HepG2 (cell line): Measurements from ENCODE around the gene ETV5. TPM values are rescaled to one million over a fixed set of nuclear protein-coding genes. Genes with fewer than 3 reads are reported as not detected.

Source experiments
- ATAC-seq: fragments of 200-7000 bp; cut with Tn5 transposase; 3 replicates; pipeline ENCODE4 v1.9.1; 2020; ENCODE audit warnings: mild to moderate bottlenecking, moderate library complexity
- BruUV-seq: library from RNA; stranded (reverse); fragments of 400-500 nt; replicated peaks from 2 replicates; lab custom pipeline; 2021; lab: Mats Ljungman, UMichigan
- CTCF ChIA-PET: fragments of 300-600 bp; formaldehyde crosslinking; extraction: SDS; loops from one replicate; lab custom pipeline; 2021; ENCODE audit warnings: low total read pairs, inconsistent platforms, low intra/inter-chr PET ratio; lab: Yijun Ruan, JAX
- POLR2A ChIA-PET: fragments of 350-600 bp; sonication (Branson Sonifier 250); formaldehyde crosslinking; loops from one replicate; lab custom pipeline; 2020; ENCODE audit warnings: antibody characterized with exemption, inconsistent platforms; lab: Yijun Ruan, JAX
- DNase-seq: peaks from one replicate; pipeline ENCODE4 v3.0.0-alpha.2; 2015; ENCODE audit warnings: low spot score
- FAIRE-seq: peaks from 3 replicates; lab custom pipeline; 2011; peaks lifted over from hg19 to GRCh38; lab: Jason Lieb, UNC
- H2AFZ ChIP-seq: one replicate; pipeline ENCODE4 v1.6.1; 2011; ENCODE audit warnings: low read length, inconsistent platforms
- H3K27ac ChIP-seq: fragments of 300-600 bp; 3 replicates; pipeline ENCODE4 v1.8.0; 2011; ENCODE audit warnings: mixed run types, mild to moderate bottlenecking, mixed read lengths, low read length, inconsistent platforms; ENCODE audit not compliant: insufficient read depth; ENCODE audit errors: extremely low read length
- H3K27me3 ChIP-seq, 2 experiments: fragments of 200-600 bp in 1 of 2; 2 replicates in 1 of 2; 3 replicates in 1 of 2; pipeline versions ENCODE4 v1.6.0 to v1.8.0; 2011; ENCODE audit warnings: low read length in 2 of 2, mild to moderate bottlenecking in 2 of 2, moderate library complexity in 2 of 2, inconsistent platforms in 1 of 2; ENCODE audit not compliant: insufficient read depth in 2 of 2, control insufficient read depth in 1 of 2
- H3K36me3 ChIP-seq, 2 experiments: fragments of 200-600 bp in 1 of 2; replicated peaks in 1 of 2; 2 replicates in 1 of 2; 3 replicates in 1 of 2; pipeline versions ENCODE4 v1.5.1 to v1.8.0; 2011; ENCODE audit warnings: low read length in 2 of 2, inconsistent platforms in 1 of 2; ENCODE audit not compliant: insufficient read depth in 2 of 2, control insufficient read depth in 1 of 2
- H3K4me1 ChIP-seq: 2 replicates; pipeline ENCODE4 v1.5.1; 2012; ENCODE audit warnings: low read length, inconsistent platforms; ENCODE audit not compliant: insufficient read depth
- H3K4me2 ChIP-seq: 2 replicates; pipeline ENCODE4 v1.6.0; 2011; ENCODE audit warnings: low read depth, low read length, inconsistent platforms
- H3K4me3 ChIP-seq, 3 experiments: fragments of 200-600 bp in 1 of 3; sonication (generic), shearing (Covaris generic) in 1 of 3; replicated peaks in 1 of 3; 2 replicates each; pipeline ENCODE4 v1.5.1; 2011 to 2016; ENCODE audit warnings: low read length in 3 of 3, inconsistent platforms in 2 of 3, low read depth in 2 of 3, mild to moderate bottlenecking in 2 of 3, control low read depth in 1 of 3, mixed read lengths in 1 of 3; ENCODE audit not compliant: insufficient read depth in 1 of 3
- H3K79me2 ChIP-seq: one replicate; pipeline ENCODE4 v1.6.1; 2011; ENCODE audit warnings: low read length, inconsistent platforms; ENCODE audit not compliant: insufficient read depth
- H3K9ac ChIP-seq: 2 replicates; pipeline ENCODE4 v1.6.0; 2011; ENCODE audit warnings: mild to moderate bottlenecking, low read depth, low read length, inconsistent platforms; ENCODE audit not compliant: insufficient read depth
- H3K9me3 ChIP-seq: 2 replicates; pipeline ENCODE4 v1.5.1; 2012; ENCODE audit warnings: mild to moderate bottlenecking, low read length
- H4K20me1 ChIP-seq: 2 replicates; pipeline ENCODE4 v1.6.0; 2011; ENCODE audit warnings: inconsistent platforms, mild to moderate bottlenecking, low read length, moderate library complexity; ENCODE audit not compliant: insufficient read depth
- ELF4 ChIP-seq: sonication (generic); formaldehyde crosslinking; IDR thresholded peaks from 2 replicates; pipeline ENCODE4 v1.5.0; 2020; ENCODE audit warnings: missing genetic modification reagents, mild to moderate bottlenecking, moderate library complexity, borderline replicate concordance
- POLR2A ChIP-seq, 2 experiments: IDR thresholded peaks; 2 replicates each; pipeline ENCODE4 v1.6.1; 2011; ENCODE audit warnings: low read depth in 2 of 2, low read length in 2 of 2, mild to moderate bottlenecking in 1 of 2, moderate library complexity in 1 of 2; ENCODE audit not compliant: insufficient read depth in 1 of 2
- SUZ12 ChIP-seq: fragments of 150-350 bp; IDR thresholded peaks from 2 replicates; pipeline ENCODE4 v1.6.1; 2014; ENCODE audit warnings: low read depth, low read length
- TOE1 ChIP-seq: sonication (generic); formaldehyde crosslinking; IDR thresholded peaks from 2 replicates; pipeline ENCODE4 v1.4.0; 2020; ENCODE audit warnings: mild to moderate bottlenecking, missing genetic modification reagents
- XRCC5 ChIP-seq: fragments of 200-400 bp; formaldehyde crosslinking; optimal IDR thresholded peaks from 2 replicates; pipeline ENCODE3; 2017; ENCODE audit warnings: mild to moderate bottlenecking, low read length
- ZBTB7A ChIP-seq: sonication (generic); formaldehyde crosslinking; IDR thresholded peaks from 2 replicates; pipeline ENCODE4 v1.8.0; 2022; ENCODE audit warnings: mild to moderate bottlenecking, missing genetic modification reagents
- ZNF20 ChIP-seq: sonication (generic); formaldehyde crosslinking; IDR thresholded peaks from 2 replicates; pipeline ENCODE4 v1.4.0; 2020; ENCODE audit warnings: mild to moderate bottlenecking, moderate library complexity, missing genetic modification reagents
- ZNF367 ChIP-seq: sonication (generic); formaldehyde crosslinking; IDR thresholded peaks from 2 replicates; pipeline ENCODE4 v1.4.0; 2020; ENCODE audit warnings: missing genetic modification reagents, borderline replicate concordance
- ZNF687 ChIP-seq: sonication (generic); formaldehyde crosslinking; IDR thresholded peaks from 2 replicates; pipeline ENCODE4 v1.5.1; 2020; ENCODE audit warnings: mild to moderate bottlenecking, missing genetic modification reagents, moderate library complexity
- WGBS: methylation state at CpG from one replicate; pipeline ENCODE4 v1.1.6; 2017; ENCODE audit warnings: low lambda C conversion rate; 5-methylcytosine and 5-hydroxymethylcytosine counted together
- in situ Hi-C: cut with HindIII; loops from 2 replicates; pipeline ENCODE4 v1.10.0; 2017; ENCODE audit warnings: low pct_unique_long_range_greater_than_20kb; ENCODE audit not compliant: extremely low pct_ligation_motif_present
- intact Hi-C: fragments of 100-400 bp; cut with micrococcal nuclease; formaldehyde crosslinking; loops from one replicate; pipeline ENCODE4 v1.10.0; 2022; ENCODE audit not compliant: unreplicated experiment
- polyA plus RNA-seq, 8 experiments: library from polyadenylated mRNA; depleted of rRNA in 3 of 8; stranded (reverse) in 7 of 8; unstranded in 1 of 8; fragments of >200 nt; fragmentation: Illumina TruSeq in 4 of 8; extraction: Trizol in 4 of 8; gene quantifications; 2 replicates each; pipeline versions ENCODE4 v1.2.1 to v1.2.3, GENCODE V29; 2011 to 2016; ENCODE audit warnings: low read depth in 4 of 8, missing spikeins in 1 of 8, mixed read lengths in 1 of 8; ENCODE audit not compliant: insufficient read depth in 1 of 8
- total RNA-seq, 5 experiments: library from RNA; depleted of rRNA; stranded (reverse); fragments of >200 nt; fragmentation: Illumina TruSeq; extraction: Trizol; gene quantifications; 2 replicates each; pipeline ENCODE4 v1.2.3, GENCODE V29; 2016; ENCODE audit warnings: low read depth in 1 of 5

The ETV5 gene
- total and polyA plus RNA-seq, 2 of the 13 experiments (the other 11 are each of a cell fraction or from before 2014, with no cell fraction given), result 52.9 to 57.2 TPM

- peak; percentile 67 for TF ChIP-seq ZNF687
These were observed 1.3 kb upstream of the ETV5 start (continued) for GRCh38 chr3:186109897-186110803.

DNA sequence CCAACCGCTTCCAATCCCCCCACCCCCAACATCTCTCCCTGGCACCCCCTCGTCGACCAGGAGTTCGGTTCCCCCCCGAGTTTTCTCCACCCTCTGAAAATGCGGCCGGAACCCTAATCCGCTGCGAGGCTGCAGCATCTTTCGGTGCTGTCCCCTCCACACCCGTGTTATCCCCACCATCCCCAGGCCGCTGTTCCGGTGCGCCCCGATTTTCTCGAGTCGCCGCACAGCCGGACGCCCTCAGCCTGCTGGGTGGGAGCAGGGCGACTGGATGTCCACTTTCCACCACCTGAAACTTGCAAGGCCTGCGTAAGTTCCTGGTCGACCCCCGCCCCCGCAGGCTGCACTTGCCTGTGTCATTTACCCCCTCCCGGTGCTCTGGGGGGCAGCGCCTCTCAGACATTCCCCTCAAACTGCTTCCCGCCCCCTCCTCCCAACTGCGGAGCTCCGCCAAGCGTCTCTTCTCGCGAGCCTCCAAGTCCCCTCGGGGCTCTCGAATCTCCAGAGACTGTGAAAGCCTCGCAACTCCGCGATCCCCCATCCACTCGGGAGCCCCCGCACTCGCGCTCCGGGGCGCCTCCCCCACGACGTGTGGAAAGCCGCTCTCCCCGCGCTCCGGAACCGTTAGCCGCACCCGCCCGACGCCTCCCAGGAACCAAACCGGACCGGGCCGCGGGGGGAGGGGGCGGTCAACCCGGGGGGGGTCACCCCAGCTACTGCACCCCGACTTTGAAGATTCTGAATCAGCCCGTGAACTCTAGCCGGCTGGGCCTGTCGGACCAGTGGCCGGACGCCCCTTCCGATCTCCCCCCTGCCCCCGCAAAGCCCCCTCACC, 566 bp downstream of the ETV5 start:
- Histone ChIP-seq H3K4me3 (peak overlapping the region; percentile 84 to 97 (median 95)), H3K27me3 (no peaks in the 10 kb centered on the region; a peak in 1 of 5 replicates), H2AFZ (no peak overlapping the region), H3K4me2 (peak overlapping the region; percentile 84), H3K27ac (peak overlapping the region; percentile 95), H3K79me2 (peaks cover 48% of the 10 kb centered on the region), H4K20me1 (peaks cover 21% of the 10 kb centered on the region), H3K9me3 (no peaks in the 10 kb centered on the region), H3K4me1 (peaks cover 64% of the 10 kb centered on the region), H3K9ac (peak overlapping the region; percentile 93), H3K36me3 (peaks cover 0 to 18% of the 10 kb centered on the region in 2 experiments; a peak in 1 of 5 replicates)
- POLR2A ChIA-PET, result interaction anchor here (0.8 to 4.9 kb wide), 10 partner anchors 10 to 462 kb away, joined by 3 to 110 read pairs (median 6); partner anchors contain the start of genes DNAJB11 and TRA2B
- under 1% methylated on average over 40 of the region's 69 CpGs for WGBS
- no peak for FAIRE-seq
- intact Hi-C loops, result loop anchor here (2.0 kb wide), 1 partner anchor 64 kb away; no protein-coding TSS in a partner anchor
- peak; percentile 53 for ATAC-seq
- CTCF ChIA-PET, result interaction anchor here (1.3 kb wide), 1 partner anchor 134 kb away, joined by 4 read pairs; no protein-coding TSS in a partner anchor
- no TSS peak for BruUV-seq
- peak; percentile 59 for DNase-seq
- in situ Hi-C loops, result no loop called here
- TF ChIP-seq SUZ12 (no peak), ZNF20 (CRISPR knock-in tag) (no peak), ZNF367 (no peak), XRCC5 (no peak), ELF4 (no peak), POLR2A (IDR thresholded peaks at IDR 0.05; ENCODE audit: insufficient read depth in 1 of 2, low read depth in 2 of 2, low read length in 2 of 2) (no peak; a peak in 1 of 4 replicates), ZBTB7A (CRISPR knock-in tag) (no peak; the same call in 1 of the 2 replicates), TOE1 (CRISPR knock-in tag) (no peak)
